ENCODE results near the gene CCSER1. TPM values are rescaled to one million over a fixed set of nuclear protein-coding genes. Genes with fewer than 3 reads are reported as not detected.

The CCSER1 gene
- total RNA-seq, 1 experiment from 2014 or later, result 4.1 TPM

- ChIA-PET CTCF (no interaction called here), POLR2A (no interaction called here)
- H3K4me3 Mint-ChIP-seq (ENCODE audit: unreplicated experiment), result no peak overlapping the region
- H3K36me3 Mint-ChIP-seq (ENCODE audit: insufficient read depth, unreplicated experiment), result no peaks in the 10 kb centered on the region
- no peak overlapping the region for H3K27ac Mint-ChIP-seq (ENCODE audit: unreplicated experiment)
- no peaks in the 10 kb centered on the region for H3K36me3 ChIP-seq (ENCODE audit: control insufficient read depth, insufficient read depth, low read length)
- peaks cover 13% of the 10 kb centered on the region for H3K4me1 Mint-ChIP-seq (ENCODE audit: low read depth, unreplicated experiment)
- no peaks in the 10 kb centered on the region for H3K4me1 ChIP-seq
- H3K9me3 ChIP-seq, result peaks cover 3% of the 10 kb centered on the region; the same call in 1 of the 2 replicates
- H3K27me3 Mint-ChIP-seq (ENCODE audit: insufficient read depth, unreplicated experiment), result no peaks in the 10 kb centered on the region
- no peak for TF ChIP-seq CTCF (IDR thresholded peaks at IDR 0.05; ENCODE audit: insufficient read depth in 1 of 2, low read depth in 1 of 2, low read length in 1 of 2, severe bottlenecking in 1 of 2, unreplicated experiment in 1 of 2)
- H3K9me3 Mint-ChIP-seq (ENCODE audit: unreplicated experiment), result no peaks in the 10 kb centered on the region
- intact Hi-C loops (cut with micrococcal nuclease; ENCODE audit: unreplicated experiment), result no loop called here
- H3K4me3 ChIP-seq (ENCODE audit: low read depth, low read length), result no peak overlapping the region
- BruUV-seq (replicated peaks), result no TSS peak
- no peak for DNase-seq
- no peaks in the 10 kb centered on the region for H3K27me3 ChIP-seq (replicated peaks; ENCODE audit: control insufficient read depth, insufficient read depth, low read length)
These were observed 318.2 kb downstream of the CCSER1 start for GRCh38 chr4:90445380-90445779.

GRCh38 chr4:90449626-90450025 is 322.4 kb downstream of the CCSER1 start:
- no peaks in the 10 kb centered on the region for H3K4me1 Mint-ChIP-seq (ENCODE audit: low read depth, unreplicated experiment)
- no peak for TF ChIP-seq CTCF (IDR thresholded peaks at IDR 0.05; ENCODE audit: insufficient read depth in 1 of 2, low read depth in 1 of 2, low read length in 1 of 2, severe bottlenecking in 1 of 2, unreplicated experiment in 1 of 2)

GRCh38 chr4:90456891-90457290 is 329.7 kb downstream of the CCSER1 start:
- no peak for TF ChIP-seq CTCF (IDR thresholded peaks at IDR 0.05; ENCODE audit: insufficient read depth in 1 of 2, low read depth in 1 of 2, low read length in 1 of 2, severe bottlenecking in 1 of 2, unreplicated experiment in 1 of 2)
- Mint-ChIP-seq H3K4me3 (ENCODE audit: unreplicated experiment) (no peak overlapping the region), H3K36me3 (ENCODE audit: insufficient read depth, unreplicated experiment) (no peaks in the 10 kb centered on the region), H3K27me3 (ENCODE audit: insufficient read depth, unreplicated experiment) (no peaks in the 10 kb centered on the region), H3K27ac (ENCODE audit: unreplicated experiment) (no peak overlapping the region), H3K9me3 (ENCODE audit: unreplicated experiment) (no peaks in the 10 kb centered on the region), H3K4me1 (ENCODE audit: low read depth, unreplicated experiment) (no peaks in the 10 kb centered on the region)
- Histone ChIP-seq H3K9me3 (no peaks in the 10 kb centered on the region), H3K27me3 (replicated peaks; ENCODE audit: control insufficient read depth, insufficient read depth, low read length) (no peaks in the 10 kb centered on the region), H3K36me3 (ENCODE audit: control insufficient read depth, insufficient read depth, low read length) (no peaks in the 10 kb centered on the region), H3K4me1 (no peaks in the 10 kb centered on the region), H3K4me3 (ENCODE audit: low read depth, low read length) (no peak overlapping the region)
- POLR2A ChIA-PET, result no interaction called here
- no peak for DNase-seq
- no TSS peak for BruUV-seq (replicated peaks)
- intact Hi-C loops (cut with micrococcal nuclease; ENCODE audit: unreplicated experiment), result no loop called here
- CTCF ChIA-PET, result no interaction called here

More at GRCh38 chr4:90449626-90450025, 322.4 kb downstream of the CCSER1 start:
- no peak for DNase-seq
- no peak overlapping the region for H3K4me3 ChIP-seq (ENCODE audit: low read depth, low read length)
- Mint-ChIP-seq H3K27ac (ENCODE audit: unreplicated experiment) (no peak overlapping the region), H3K9me3 (ENCODE audit: unreplicated experiment) (no peaks in the 10 kb centered on the region), H3K27me3 (ENCODE audit: insufficient read depth, unreplicated experiment) (no peaks in the 10 kb centered on the region), H3K4me3 (ENCODE audit: unreplicated experiment) (no peak overlapping the region), H3K36me3 (ENCODE audit: insufficient read depth, unreplicated experiment) (no peaks in the 10 kb centered on the region)
- no TSS peak for BruUV-seq (replicated peaks)
- H3K36me3 ChIP-seq (ENCODE audit: control insufficient read depth, insufficient read depth, low read length), result no peaks in the 10 kb centered on the region
- ChIA-PET CTCF (no interaction called here), POLR2A (no interaction called here)
- no peaks in the 10 kb centered on the region for H3K27me3 ChIP-seq (replicated peaks; ENCODE audit: control insufficient read depth, insufficient read depth, low read length)
- no peaks in the 10 kb centered on the region for H3K4me1 ChIP-seq
- intact Hi-C loops (cut with micrococcal nuclease; ENCODE audit: unreplicated experiment), result no loop called here
- peaks cover 3% of the 10 kb centered on the region; the same call in 1 of the 2 replicates for H3K9me3 ChIP-seq

Data from Caco-2 (cell line).